DMS 273 (cell line): ENCODE results near the gene STUB1.

Experiments
- DNase-seq: peaks from one replicate; lab custom pipeline; 2025; ENCODE audit not compliant: unreplicated experiment; lab: John Stamatoyannopoulos, UW

Gene STUB1

DNA sequence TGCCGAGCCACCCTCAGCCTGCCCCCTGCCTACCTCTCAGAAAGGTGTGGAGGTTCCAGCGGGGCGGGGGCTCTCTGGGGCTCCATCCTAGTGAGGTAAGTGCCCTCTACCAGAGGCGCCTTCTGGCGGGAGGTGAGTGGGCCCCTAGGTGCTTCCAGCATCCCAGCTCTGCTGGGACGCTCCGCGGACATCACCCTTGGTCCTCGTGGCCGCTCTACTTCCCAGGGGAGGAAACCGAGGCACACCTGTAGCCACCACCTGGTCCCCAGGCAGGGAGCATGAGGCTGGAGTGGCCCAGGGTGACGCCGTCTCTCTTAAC lies 37.2 kb upstream of the STUB1 start:
- no peak for DNase-seq

DNA sequence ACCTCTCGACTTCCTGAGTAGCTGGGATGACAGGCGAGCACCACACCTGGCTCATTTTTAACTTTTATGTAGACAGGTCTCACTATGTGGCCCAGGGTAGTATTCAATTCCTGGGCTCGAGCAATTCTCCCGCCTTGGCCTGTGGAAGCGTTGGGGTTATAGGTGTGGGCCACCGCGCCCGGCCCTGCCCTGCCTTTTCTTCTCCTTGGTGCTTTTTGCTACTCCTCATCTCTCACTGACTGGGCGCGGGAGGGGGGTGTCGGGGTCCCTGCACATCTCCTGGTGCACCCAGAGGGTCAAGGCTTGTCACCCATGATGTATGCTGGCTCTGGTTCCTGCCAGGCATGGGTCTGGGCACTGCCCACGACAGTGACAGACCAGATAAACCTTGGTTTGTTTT lies 35.7 kb upstream of the STUB1 start:
- no peak for DNase-seq

DNA sequence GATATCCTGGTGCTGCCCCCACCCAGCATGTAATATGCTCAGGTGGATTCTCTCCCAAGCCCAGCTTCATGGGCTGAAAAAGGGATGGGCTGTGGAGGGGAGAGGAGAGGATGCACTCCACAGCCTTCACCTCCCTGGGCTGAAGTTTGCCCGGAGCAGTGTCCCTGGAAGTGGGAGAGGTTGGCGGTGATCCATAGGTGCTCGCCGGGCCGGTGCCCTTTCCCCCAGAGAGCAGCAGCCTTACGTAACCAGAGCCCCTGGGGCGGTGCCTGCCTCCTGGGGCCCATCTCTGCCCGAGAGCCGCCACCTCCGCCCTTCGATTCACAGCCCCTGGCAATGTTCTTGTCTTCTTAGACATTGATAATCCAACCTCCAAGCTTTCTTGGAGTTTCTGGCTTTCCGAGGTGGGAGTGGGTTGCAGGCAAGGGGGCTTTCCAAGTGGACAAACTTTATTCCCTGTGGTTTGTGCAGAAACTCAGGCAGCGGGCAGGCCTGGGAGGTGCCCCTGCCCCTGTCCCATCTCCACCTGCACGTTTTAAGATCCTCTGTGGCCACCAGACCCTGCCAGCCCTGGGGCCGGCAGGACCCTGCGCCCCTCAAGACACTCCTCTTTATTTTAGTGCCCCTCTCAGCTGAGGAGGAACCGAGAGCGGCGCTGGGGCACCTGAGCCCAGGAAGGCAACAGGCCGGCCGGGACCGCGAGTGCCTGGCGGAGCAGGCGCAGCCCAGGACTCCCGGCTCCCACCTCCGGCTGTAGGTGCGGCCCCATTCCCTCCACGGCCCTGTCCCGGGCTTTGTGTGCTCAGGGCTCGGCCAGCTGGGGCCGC lies 34.1 kb upstream of the STUB1 start:
- no peak for DNase-seq

DNA sequence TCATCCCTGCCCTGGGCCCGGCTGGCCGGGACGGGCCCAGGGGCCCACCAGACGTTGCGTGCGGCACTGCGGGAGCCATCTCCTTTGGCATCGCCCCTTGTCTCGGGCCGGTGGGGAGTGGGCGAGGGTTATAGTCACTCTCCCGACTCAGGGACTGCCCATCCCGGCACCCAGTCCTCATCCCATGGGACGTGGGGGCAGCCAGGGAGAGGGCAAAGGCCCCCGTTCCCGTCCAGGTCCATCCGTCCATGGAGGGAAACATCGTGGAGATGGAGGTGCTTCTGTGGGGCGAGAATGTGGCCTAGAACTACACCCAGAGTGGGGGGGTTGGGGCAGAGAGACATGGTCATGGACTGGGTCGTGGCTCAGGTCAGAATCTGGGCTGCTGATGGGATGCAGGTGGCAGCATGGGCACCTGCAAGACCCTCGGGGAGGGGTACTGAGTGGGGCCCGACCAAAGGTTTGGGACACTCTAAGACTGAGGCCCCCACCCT lies 33.5 kb upstream of the STUB1 start:
- no peak for DNase-seq

DNA sequence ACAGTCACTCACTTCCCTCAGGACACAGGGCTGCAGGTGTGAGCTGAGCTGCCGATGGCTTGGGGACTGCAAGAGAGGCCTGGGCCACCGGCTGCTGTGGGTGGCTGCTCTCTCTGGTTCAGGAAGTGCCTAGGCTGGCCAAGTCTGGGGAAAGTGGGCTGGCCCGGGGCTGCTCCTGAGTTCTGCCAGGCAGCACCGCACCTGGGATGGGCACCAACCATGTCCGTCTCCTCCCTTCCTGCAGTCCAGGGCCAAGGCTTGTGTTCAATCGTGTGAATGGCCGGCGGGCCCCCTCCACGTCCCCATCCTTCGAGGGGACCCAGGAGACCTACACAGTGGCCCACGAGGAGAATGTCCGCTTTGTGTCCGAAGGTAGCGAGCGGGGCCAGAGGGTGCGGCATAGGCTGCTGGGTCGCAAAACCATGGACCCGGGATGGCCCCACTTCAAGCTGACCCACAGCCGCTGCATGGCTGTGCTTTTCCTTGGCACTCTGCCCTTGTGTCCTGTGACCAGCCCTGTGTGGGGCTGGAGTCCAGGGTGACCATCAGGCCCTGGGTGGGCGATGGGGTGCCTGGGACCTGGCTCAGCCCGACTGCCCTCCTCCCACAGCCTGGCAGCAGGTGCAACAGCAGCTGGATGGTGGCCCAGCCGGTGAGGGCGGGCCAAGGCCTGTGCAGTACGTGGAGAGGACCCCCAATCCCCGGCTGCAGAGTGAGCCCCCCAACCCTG lies 32.9 kb upstream of the STUB1 start:
- DNase-seq = no peak

DNA sequence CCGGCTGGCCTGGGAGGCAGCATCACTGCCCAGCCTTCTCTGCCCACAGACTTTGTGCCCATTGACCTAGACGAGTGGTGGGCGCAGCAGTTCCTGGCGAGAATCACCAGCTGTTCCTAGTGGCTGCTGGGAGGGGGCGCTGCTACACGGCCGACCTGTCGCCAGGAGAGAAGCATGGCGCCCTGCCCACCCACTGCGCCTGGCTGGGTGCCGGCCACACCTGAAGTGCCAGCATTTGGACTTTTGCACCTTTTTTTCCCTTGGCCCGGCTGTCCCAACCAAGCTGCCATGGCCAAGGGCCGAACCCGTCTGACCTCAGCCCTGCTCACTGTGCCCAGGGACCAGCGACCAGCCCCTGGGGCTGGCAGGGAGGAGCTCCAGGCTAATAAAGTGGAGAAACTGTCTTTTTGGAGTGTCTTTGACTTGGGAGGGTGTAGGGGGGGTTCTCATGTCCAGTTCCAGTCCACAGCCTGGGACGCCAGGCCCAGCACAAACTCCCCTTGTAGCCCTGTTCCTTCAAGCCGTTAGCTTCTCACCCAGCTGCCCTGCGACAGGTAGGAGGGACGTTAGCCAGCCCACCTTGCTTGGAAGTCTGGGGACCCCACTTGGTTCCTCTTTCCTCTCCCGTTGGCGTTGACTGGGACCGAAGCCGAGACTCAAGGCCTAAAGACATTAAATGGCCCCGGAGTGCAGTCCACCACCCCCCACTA lies 32.0 kb upstream of the STUB1 start:
- DNase-seq = peak; percentile 77

DNA sequence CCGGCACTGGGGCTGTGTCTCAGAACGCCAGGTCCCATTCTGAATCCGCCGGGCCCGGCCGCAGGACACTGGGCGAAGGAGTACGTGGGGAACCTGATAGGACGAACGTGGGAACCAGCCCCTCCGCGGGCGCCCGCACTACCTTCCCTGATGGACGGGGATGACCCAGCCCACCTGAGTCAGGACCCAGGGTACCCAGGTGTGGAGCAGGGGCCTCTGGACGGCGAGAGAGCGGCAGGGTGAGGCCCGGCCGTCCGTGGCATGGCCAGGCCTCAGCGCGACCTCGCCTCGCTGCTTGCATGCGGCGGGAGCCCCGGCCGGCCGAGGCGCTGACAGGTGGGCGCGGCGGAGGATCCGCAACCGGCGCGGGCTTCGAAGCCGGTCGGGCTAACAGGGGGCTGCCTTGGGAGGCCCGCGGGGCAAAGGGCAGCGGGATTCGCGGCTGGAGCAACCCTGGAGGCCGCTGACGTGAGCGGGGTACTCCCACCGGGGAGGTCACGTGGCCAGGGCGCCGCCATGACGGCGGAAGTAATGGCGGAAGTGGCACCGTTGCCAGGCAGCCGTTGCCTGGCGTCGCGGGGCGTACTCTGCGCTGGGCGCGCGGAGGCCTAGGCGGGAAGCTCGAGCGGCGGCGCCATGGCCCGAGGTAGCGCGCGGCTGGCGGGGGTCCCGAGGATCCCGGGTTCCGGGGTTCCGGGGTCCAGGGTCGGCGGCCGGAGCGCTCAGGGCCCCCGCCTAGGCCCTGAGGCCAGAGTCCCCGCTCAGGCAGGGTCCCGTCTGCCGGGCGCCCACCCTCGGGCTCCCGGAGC lies 31.2 kb upstream of the STUB1 start, which contains the start of gene WDR90:
Gene WDR90 (plus strand): TSS at position 585 of the 809 bp plus-strand sequence. CDS start 52 bp downstream, at position 637.
- DNase-seq = peak; percentile 98

DNA sequence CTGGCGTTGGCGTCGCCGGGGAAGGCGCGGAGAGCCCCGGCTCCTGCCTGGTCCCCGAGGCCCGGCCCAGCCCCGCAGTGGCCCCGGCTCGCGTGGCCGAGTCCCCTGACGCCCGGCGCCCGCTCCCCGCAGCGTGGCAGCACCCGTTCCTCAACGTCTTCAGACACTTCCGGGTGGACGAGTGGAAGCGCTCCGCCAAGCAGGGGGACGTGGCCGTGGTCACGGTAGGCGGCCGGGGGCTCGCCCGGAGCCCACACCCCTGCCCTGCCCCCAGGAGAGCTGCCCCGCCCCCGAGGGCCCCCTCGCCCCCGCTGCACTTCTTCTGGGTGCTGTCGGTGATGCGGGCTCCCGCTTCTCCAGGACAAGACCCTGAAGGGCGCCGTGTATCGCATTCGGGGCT lies 30.6 kb upstream of the STUB1 start:
- DNase-seq = no peak

DNA sequence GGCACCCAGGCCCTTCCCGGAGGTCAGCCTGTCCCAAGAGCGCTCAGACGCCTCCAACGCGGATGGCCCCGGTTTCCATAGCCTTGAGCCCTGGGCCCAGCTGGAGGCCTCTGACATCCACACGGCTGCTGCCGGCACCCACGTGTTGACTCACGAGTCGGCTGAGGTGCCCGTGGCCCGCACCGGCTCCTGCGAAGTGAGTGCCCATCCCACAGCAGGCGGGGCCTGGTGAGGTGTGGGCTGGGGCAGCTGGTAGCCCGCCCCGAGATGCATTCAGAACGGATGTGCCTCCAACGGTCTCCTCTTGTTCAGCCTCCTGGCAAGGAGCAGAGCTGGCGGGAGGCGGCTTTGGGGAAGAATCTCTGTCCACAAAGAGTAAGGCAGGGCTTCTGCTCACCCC lies 28.4 kb upstream of the STUB1 start:
- peak; percentile 51 for DNase-seq

DNA sequence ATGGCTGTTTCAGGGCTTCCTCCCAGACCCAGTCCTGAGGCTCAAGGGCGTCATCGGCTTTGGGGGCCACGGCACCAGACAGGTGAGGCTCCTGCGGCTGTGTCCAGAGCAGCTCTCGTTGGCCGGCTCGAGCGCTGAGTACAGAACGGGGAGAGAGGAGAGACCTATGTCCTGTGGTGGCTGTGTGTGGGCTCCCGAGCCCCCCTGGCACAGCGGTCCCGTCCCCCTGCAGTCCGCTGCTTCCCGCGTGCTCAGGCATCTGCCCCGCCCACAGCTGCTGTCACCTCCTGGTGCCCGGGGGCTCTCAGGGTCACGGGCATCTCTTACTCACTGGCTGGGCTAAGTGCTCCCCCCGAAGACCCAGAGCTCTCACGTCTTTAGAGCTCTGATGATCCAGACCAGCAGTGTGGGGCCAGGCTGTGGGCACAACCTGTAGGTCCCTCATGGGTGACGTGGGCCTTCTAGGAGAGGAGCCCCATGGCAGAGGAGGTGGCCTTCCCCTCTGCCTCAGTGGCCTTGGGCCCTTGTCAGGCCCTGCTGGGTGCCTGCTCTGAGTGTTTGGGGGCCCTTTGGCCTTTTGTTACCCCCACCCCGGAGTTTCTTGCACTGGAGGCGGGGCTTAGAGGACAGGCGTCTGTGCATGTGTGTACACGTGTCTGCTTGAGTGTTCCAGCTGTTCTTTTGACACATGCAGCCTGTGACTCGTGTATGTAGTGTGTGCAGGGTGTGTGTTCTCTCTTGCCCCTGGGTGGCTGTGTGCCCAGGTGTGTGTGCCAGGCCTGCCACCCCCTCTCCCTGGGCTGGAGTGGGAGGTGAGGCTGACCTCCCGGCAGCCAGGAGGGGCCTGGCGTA lies 27.5 kb upstream of the STUB1 start:
- DNase-seq = no peak

DNA sequence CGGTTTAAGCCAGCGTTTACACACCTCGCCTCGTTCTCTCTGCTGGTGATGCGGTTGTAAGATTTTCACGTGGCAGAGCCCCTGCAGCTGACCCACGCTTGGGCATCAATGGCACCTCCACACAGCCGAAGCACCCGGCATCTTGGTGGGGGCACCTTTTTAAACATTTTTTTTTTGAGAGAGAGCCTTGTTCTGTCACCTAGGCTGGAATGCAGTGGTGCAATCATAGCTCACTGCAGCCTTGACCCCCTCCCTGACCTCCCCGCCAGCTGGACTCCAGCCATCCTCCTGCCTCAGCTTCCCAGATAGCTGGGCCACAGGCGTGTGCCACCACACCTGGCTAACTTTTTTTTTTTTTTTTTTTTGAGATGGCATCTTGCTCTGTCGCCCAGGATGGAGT lies 26.2 kb upstream of the STUB1 start:
- DNase-seq = no peak

DNA sequence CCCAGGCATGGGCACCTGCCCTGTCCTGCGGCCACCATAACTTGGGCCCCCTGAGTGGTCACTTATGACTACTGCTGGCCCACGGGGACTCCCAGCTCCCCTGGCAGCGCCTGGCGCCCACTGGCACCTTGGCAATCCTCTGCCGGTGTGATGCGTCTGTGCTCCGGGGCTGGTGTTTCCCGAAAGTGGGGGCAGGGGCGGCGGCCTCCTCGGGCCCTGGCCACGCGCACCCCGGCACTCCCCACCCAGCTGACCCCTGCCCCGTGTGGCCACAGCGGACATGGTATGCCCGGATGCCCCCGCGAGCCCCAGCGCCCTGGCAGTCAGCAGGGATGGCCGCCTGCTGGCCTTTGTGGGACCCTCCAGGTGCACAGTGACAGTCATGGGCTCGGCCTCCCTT lies 22.7 kb upstream of the STUB1 start:
- no peak for DNase-seq

DNA sequence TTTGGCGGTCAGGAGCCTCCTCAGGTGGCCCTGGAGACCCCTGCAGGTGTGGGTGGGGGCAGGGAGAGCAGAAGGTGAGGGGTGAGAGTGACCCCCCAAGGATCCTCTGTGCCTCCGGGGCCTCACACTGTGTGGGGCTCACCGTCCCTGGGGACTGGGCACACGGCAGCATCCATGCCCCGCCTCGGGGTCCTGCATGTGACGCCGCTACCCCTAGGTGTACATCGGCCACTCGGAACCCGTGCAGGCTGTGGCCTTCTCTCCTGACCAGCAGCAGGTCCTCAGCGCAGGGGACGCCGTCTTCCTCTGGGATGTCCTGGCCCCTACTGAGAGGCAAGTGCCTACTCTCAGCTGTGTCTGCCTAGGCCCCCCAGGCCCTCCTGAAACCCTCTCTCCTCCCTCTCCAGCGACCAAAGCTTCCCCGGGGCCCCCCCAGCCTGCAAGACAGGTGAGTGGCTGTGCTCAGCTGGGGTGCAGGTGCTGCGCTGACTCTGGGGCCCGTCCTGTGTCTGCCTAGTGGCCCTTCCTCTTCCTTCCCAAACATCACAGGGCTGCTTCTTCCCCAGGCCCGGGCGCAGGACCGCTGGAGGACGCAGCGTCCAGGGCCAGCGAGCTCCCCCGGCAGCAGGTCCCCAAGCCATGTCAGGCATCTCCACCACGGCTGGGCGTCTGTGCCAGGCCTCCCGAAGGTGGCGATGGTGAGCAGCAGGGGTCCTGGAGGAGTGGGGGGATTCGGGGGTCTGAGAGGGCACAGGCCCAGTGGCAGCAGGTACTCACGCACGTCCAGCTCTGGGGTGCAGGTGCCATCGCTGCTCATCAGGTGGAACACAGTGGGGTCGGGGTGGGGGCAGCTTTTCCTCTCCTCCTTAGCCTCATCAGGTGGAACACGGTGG lies 21.3 kb upstream of the STUB1 start:
- no peak for DNase-seq

DNA sequence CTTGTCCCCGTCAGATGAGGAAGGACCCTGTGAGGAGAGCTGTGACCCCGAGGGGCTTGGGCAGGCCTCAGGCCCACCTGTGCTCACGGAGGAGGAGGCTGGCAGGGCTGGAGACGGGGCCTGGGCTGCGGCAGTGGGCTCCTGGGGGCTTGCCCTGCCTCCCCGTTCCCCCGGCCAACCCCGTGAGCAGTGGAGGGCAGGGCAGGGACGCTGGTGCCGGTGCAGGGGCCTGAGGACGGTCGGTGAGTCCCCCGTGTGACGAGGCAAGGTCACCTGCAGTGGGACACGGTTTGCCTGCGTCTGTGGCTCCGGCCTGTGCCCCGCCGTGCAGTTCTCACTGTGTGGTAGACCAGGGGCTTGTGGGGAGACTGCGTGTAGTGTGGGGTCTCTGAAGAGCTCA lies 20.6 kb upstream of the STUB1 start:
- DNase-seq = no peak

DNA sequence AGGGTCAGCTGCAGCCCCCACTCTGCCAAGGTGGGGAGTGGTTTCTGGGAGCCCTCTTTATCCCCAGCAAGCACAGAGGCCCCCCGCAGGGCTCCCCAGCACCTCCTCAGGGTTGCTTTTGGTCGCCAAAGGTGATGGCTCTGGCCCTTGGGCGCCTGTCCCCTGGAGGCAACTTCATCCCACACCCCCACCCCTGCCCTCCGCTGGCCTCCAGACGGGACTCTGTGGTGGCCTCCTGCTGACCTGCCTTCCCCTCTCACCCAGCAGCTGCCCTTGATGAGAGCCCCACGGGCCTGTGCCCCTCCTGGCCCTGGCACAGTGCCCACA lies 20.1 kb upstream of the STUB1 start:
- DNase-seq = no peak

DNA sequence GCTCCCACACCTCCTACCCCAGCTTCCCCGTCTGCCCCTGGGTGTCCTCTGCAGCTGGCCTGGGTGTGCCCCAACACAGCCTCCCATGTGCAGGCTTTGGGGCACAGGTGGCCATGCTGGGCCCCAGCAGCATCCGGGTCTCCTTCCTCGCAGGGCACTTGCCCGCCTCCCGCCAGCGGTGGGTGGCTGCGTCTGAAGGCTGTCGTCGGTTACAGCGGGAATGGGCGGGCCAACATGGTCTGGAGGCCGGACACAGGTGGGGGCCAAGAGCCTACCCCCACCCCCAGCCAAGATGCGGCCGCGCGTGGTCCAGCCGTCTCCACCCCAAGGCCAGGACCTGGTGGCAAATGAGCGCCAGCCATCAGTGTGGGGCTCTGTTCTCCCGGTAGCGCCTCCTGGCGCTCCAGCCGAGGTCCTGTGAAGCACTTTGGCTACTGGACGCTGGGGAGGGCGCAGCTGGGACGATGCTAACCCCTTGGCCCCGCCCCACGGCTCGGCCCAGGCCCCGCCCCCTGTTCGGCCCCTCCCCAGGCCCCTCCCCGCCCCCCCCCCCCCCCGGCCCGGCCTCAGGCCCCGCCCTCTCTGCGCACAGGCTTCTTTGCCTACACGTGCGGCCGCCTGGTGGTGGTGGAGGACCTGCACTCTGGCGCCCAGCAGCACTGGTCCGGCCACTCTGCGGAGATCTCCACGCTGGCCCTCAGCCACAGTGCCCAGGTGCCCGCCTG lies 19.6 kb upstream of the STUB1 start:
- peak; percentile 43 for DNase-seq

DNA sequence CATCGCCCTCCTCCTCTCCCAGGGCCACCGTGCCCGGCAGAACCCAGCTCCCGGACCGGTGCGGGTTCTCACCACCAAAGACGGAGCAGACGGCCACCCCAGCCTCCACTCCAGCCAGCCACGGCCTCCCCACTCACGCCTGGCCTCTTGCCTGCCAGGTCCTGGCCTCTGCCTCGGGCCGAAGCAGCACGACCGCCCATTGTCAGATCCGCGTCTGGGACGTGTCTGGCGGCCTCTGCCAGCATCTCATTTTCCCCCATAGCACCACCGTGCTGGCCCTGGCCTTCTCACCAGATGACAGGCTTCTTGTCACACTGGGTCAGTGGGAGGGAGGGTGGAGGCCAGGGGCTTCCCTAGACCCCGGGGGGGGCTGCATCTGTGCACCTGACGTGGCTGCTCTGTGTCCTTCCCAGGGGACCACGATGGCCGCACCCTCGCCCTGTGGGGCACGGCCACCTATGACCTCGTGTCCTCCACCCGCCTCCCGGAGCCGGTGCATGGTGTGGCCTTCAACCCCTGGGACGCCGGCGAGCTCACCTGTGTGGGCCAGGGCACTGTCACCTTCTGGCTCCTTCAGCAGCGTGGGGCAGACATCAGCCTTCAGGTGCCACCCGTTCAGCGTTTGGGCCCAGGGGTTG lies 18.9 kb upstream of the STUB1 start:
- DNase-seq = no peak

DNA sequence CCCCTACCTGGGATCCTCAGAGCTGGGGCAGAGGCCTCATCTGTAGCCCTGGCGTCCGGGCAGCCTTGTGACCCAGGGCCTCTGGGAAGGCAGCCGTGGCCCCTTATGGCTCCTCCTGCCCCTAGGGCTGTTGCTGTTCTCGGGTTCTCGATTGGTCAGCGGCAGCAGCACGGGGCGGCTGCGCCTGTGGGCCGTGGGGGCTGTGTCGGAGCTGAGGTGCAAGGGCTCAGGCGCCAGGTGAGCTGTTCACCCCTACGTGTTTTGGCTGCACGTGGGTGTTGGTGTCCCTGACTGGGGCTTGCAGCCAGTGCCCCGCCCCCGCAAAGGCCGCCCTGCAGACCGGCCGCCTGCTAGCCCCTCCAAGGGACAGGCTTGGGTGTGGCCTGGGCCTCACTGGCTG lies 18.1 kb upstream of the STUB1 start:
- no peak for DNase-seq
